Pancreas (tissue), 10 donors: ENCODE measurements around the gene NR3C2. TPM values are rescaled to one million over a fixed set of nuclear protein-coding genes. Genes with fewer than 3 reads are reported as not detected.

ENCODE experiments used
- ATAC-seq, 4 donors: fragments of 200-7000 bp; cut with Tn5 transposase; one replicate each; pipeline versions ENCODE4 v1.8.0 to v1.9.1; 2020; ENCODE audit warnings: mild to moderate bottlenecking in 4 of 4, moderate library complexity in 4 of 4
- DNase-seq, 6 donors: peaks; one replicate each; pipeline ENCODE4 v3.0.0-alpha.2; 2020
- FAIRE-seq: peaks from 2 replicates; lab custom pipeline; 2012; peaks lifted over from hg19 to GRCh38; lab: Jason Lieb, UNC
- H3K27ac ChIP-seq, 4 donors: fragments of 200-600 bp; sonication (generic); 1 replicate in 3 of 4; 2 replicates in 1 of 4; pipeline versions ENCODE4 v1.5.0 to v1.8.0; 2020
- H3K27me3 ChIP-seq, 4 donors: fragments of 200-600 bp; one replicate each; pipeline ENCODE4 v1.8.0; 2021
- H3K36me3 ChIP-seq, 3 donors: fragments of 200-600 bp; sonication (generic) in 1 of 3; one replicate each; pipeline versions ENCODE4 v1.5.0 to v1.8.0; 2020 to 2021
- H3K4me1 ChIP-seq, 3 donors: fragments of 200-600 bp; one replicate each; pipeline ENCODE4 v1.8.0; 2021
- H3K4me3 ChIP-seq, 4 donors: fragments of 200-600 bp; sonication (generic) in 2 of 4; one replicate each; pipeline versions ENCODE4 v1.5.0 to v1.8.0; 2020 to 2021
- H3K9me3 ChIP-seq, 4 donors: fragments of 200-600 bp; one replicate each; pipeline ENCODE4 v1.8.0; 2021
- WGBS, 2 donors: extraction: QIAGEN DNeasy Blood & Tissue Kit; methylation state at CpG; one replicate each; pipeline ENCODE4 v1.1.7; 2013; 5-methylcytosine and 5-hydroxymethylcytosine counted together
- intact Hi-C, 3 donors: fragments of 100-400 bp; cut with DNase I; formaldehyde crosslinking; loops; one replicate each; pipeline versions ENCODE4 v1.11.1 to v1.14.2; 2022
- polyA plus RNA-seq, 2 donors: library from polyadenylated mRNA; stranded (reverse); fragments of 200-250 nt; gene quantifications; one replicate each; pipeline ENCODE4 v1.2.3, GENCODE V29; 2013
- total RNA-seq, 6 donors: library from RNA; stranded (reverse); fragmentation: NEBNext Ultra II Directional in 4 of 6; extraction: Animal tissue kit (Norgen Biotek cat#: 25700) in 4 of 6; gene quantifications; one replicate each; pipeline versions ENCODE4 v1.2.1 to v1.2.4, GENCODE V29; 2021 to 2023
- TF ChIP-seq, protein P1 (sequence below), 4 donors: fragments of 200-600 bp; sonication (generic) in 3 of 4; IDR thresholded peaks; one replicate each; pipeline versions ENCODE4 v1.5.0 to v1.8.0; 2021; ENCODE audit warnings: antibody characterized with exemption in 4 of 4
- donor health status: healthy with polysubstance abuse.
- donor health status: DM: no; HTN: no; CAD: no; lungs with moderate emphysema.
- donor health status: DM: no; HTN: no; CAD: no.
- donor health status: control.
- donor health status: control.
- donor health status: Bipolar disorder and iron deficiency.
- donor health status: DM: yes; HTN: yes; CAD: no.
- donor health status: DM: no; HTN: no; CAD: no.
- donor health status: DM: no; HTN: no; CAD: no.
- donor health status: DM: yes; HTN: yes; CAD: no.

The NR3C2 gene
- total and polyA plus RNA-seq, 8 donors: 2.5 to 15.7 (median 12.5) TPM

DNA sequence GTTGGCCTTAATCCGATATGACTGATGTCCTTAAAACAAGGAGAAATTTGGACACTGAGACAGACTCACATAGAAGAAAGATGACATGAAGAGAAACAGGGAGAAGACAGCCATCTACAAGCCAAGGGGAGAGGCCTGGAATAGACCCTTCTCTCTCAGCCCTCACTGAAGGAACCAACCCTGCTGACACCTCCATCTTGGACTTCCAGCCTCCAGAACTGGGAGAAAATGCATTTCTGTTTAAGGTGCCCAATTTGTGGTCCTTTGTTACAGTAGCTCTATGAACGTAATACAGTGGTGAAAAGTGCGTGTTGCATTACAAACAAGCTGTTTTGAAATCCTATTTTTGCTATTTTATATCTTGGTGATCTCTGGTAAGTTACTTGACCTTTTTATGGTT, 366.8 kb downstream of the NR3C2 start:
- TF ChIP-seq, protein P1, sequence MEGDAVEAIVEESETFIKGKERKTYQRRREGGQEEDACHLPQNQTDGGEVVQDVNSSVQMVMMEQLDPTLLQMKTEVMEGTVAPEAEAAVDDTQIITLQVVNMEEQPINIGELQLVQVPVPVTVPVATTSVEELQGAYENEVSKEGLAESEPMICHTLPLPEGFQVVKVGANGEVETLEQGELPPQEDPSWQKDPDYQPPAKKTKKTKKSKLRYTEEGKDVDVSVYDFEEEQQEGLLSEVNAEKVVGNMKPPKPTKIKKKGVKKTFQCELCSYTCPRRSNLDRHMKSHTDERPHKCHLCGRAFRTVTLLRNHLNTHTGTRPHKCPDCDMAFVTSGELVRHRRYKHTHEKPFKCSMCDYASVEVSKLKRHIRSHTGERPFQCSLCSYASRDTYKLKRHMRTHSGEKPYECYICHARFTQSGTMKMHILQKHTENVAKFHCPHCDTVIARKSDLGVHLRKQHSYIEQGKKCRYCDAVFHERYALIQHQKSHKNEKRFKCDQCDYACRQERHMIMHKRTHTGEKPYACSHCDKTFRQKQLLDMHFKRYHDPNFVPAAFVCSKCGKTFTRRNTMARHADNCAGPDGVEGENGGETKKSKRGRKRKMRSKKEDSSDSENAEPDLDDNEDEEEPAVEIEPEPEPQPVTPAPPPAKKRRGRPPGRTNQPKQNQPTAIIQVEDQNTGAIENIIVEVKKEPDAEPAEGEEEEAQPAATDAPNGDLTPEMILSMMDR (IDR thresholded peaks at IDR 0.05): no peak
- Histone ChIP-seq H3K27ac (no peak overlapping the region), H3K9me3 (no peaks in the 10 kb centered on the region), H3K4me1 (no peaks in the 10 kb centered on the region), H3K4me3 (no peak overlapping the region), H3K27me3 (no peaks in the 10 kb centered on the region), H3K36me3 (peaks cover 0 to 11% (median 0%) of the 10 kb centered on the region in 3 donors)
- WGBS, 2 donors: 96 to 98% methylated on average over 3 of the region's 3 CpGs
- ATAC-seq (no peak), DNase-seq (no peak), FAIRE-seq (no peak)
- intact Hi-C loops: no loop called here

DNA sequence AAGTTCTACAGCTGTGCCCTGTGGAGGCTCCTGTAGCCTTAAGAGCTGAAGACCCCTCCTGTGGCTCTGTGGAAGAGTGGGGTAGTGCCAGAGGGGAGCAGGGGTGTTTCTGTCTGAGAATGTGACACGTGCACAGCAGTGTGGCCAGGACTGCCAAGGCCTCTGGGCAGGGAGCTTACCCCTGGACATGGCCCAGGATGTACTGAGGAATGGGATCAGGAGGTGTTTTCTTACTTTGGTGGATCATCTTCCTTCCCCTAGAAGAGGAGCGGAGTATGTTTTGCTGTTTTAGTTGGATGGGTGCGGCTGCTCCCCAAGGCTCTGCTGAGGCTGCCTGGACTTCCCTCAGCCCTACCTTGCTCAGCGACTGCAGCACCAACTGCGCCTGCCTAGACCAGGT, 367.8 kb downstream of the NR3C2 start:
- ATAC-seq: no peak
- TF ChIP-seq, protein P1 (IDR thresholded peaks at IDR 0.05): no peak
- Histone ChIP-seq H3K27me3 (no peaks in the 10 kb centered on the region), H3K9me3 (no peaks in the 10 kb centered on the region), H3K4me3 (no peak overlapping the region), H3K36me3 (peaks cover 0 to 1% (median 0%) of the 10 kb centered on the region in 3 donors), H3K4me1 (no peaks in the 10 kb centered on the region), H3K27ac (no peak overlapping the region)
- intact Hi-C loops: no loop called here
- 96 to 98% methylated on average over 5 of the region's 5 CpGs for WGBS, 2 donors
- no peak for DNase-seq
- FAIRE-seq: no peak

GRCh38 chr4:148073349-148073748, 368.9 kb downstream of the NR3C2 start:
- no peak overlapping the region for H3K27ac ChIP-seq
- no peaks in the 10 kb centered on the region for H3K36me3 ChIP-seq
- ATAC-seq: no peak
- WGBS, 2 donors: 93 to 94% methylated on average over 6 of the region's 6 CpGs
- DNase-seq: no peak
- no peaks in the 10 kb centered on the region for H3K9me3 ChIP-seq
- no peak overlapping the region for H3K4me3 ChIP-seq
- no peak for FAIRE-seq
- intact Hi-C loops: no loop called here
- no peaks in the 10 kb centered on the region for H3K27me3 ChIP-seq
- H3K4me1 ChIP-seq: no peaks in the 10 kb centered on the region
- TF ChIP-seq, protein P1 (IDR thresholded peaks at IDR 0.05): no peak

DNA sequence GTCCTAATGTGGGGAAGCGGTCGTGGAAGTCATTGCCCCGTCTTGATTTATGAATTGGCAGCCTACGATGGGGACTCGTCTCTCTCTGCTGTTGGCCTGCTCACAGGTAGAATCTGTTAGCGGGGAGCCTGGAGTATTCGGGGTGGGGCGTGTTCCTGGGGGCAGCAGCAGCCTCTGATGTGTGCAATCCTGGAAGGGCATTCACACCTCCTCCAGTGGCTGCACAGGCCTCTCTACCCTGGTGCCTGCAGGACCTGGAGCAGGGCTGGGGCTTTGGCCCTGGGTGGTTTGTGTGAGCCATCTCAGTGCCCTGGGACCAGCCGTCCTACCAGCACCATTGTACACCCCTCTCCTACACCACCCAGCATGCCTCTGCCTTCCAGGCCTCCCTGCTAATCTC, 369.4 kb downstream of the NR3C2 start:
- H3K9me3 ChIP-seq: no peaks in the 10 kb centered on the region
- H3K4me3 ChIP-seq: no peak overlapping the region
- H3K27me3 ChIP-seq: no peaks in the 10 kb centered on the region
- no peak for FAIRE-seq
- intact Hi-C loops: no loop called here
- 93 to 96% methylated on average over 9 of the region's 9 CpGs for WGBS, 2 donors
- no peaks in the 10 kb centered on the region for H3K4me1 ChIP-seq
- DNase-seq: no peak
- no peak for ATAC-seq
- H3K36me3 ChIP-seq: no peaks in the 10 kb centered on the region
- H3K27ac ChIP-seq: no peak overlapping the region
- TF ChIP-seq, protein P1 (IDR thresholded peaks at IDR 0.05): no peak

DNA sequence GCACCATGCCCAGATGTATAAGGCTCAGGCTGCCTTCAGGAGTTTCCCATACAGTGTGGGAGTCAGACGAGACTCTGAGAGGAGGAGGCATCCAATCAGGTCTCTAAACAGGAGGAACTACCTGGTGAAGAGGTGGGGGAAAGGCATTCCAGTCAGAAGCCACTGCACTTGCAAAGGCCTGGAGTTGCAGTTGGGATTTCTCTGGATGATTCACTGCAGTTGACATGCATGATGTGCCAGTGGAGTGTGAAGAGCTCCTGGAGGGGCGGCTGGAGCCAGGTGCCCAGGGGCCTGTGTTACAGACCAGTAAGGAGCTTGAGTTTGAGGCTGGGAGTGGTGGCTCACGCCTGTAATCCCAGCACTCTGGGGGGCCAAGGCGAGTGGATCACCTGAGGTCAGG, 371.2 kb downstream of the NR3C2 start:
- WGBS, 2 donors: 84 to 88% methylated on average over 4 of the region's 4 CpGs
- TF ChIP-seq, protein P1 (IDR thresholded peaks at IDR 0.05): no peak
- FAIRE-seq (no peak), DNase-seq (no peak), ATAC-seq (peak in 1 of 4 donors; percentile 30)
- Histone ChIP-seq H3K27ac (no peak overlapping the region), H3K27me3 (no peaks in the 10 kb centered on the region), H3K36me3 (no peaks in the 10 kb centered on the region), H3K4me1 (no peaks in the 10 kb centered on the region), H3K9me3 (no peaks in the 10 kb centered on the region), H3K4me3 (no peak overlapping the region)
- intact Hi-C loops: no loop called here
